ENCODE results near the gene STK11IP. TPM values are rescaled to one million over a fixed set of nuclear protein-coding genes. Genes with fewer than 3 reads are reported as not detected.

The STK11IP gene
- total and polyA plus RNA-seq, 10 of the 15 experiments (the other 5 are each of a cell fraction or from before 2014, with no cell fraction given) = 0.42 to 24.0 (median 11.4) TPM

DNA sequence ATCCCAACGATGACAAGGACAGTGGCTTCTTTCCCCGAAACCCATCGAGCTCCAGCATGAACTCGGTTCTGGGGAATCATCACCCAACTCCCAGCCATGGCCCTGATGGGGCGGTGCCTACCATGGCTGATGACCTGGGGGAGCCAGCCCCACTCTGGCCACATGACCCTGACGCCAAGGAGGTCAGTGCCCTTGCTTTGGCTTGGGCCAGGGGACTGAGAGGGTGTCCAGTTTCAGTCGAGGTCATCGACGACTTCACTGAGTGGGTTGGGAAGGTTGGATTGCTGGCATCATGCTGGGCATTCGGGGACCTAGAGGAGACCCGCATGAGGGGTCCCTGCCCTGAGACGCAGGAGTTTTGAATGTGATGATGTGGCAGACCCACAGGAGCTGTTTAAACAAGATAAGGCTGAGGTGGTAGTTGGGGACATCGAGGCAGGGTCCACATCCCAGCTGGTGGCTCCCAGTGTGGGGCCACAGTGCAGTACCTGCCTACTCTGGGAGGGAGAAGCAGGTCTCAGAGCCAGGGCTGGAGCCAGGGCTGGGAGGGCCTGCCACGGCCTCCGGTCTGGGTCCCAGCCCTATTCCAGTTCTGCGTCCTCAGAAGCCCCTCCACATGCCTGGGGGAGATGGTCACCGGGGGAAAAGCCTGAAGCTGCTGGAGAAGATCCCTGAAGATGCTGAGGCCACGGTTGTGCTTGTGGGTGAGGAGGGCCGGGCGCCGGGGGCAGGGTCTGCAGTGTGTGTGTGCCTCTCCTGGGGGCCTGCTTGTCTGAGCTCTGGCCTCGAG, 35.8 kb downstream of the STK11IP start:
- Histone ChIP-seq H3K4me3 (no peak overlapping the region), H3K27me3 (replicated peaks in 1 of 2; ENCODE audit: control insufficient read depth in 2 of 2, insufficient read depth in 2 of 2, low read length in 1 of 2) (no peaks in the 10 kb centered on the region; a peak in 3 of 4 replicates), H3K9me3 (replicated peaks; ENCODE audit: control insufficient read depth, insufficient read depth, low read length) (no peaks in the 10 kb centered on the region), H4K20me1 (ENCODE audit: control insufficient read depth, insufficient read depth) (no peaks in the 10 kb centered on the region), H3K36me3 (ENCODE audit: control insufficient read depth in 2 of 2, insufficient read depth in 2 of 2, low read length in 1 of 2) (no peaks in the 10 kb centered on the region), H3K4me2 (ENCODE audit: control insufficient read depth, insufficient read depth) (no peak overlapping the region), H2AFZ (ENCODE audit: control insufficient read depth, low read depth, low read length) (no peak overlapping the region), H3K9ac (ENCODE audit: control insufficient read depth, insufficient read depth, low read length) (no peak overlapping the region), H3K4me1 (ENCODE audit: control insufficient read depth, insufficient read depth, low read length) (no peaks in the 10 kb centered on the region), H3K27ac (ENCODE audit: control insufficient read depth, insufficient read depth) (no peak overlapping the region), H3K79me2 (ENCODE audit: control insufficient read depth, insufficient read depth, low read length) (no peaks in the 10 kb centered on the region)
- no TSS peak for BruUV-seq (replicated peaks)
- DNase-seq (ENCODE audit: low read depth, low spot score) (no peak), ATAC-seq (no peak), FAIRE-seq (no peak)
- SMC1A ChIA-PET (ENCODE audit: uncharacterized antibody, unreplicated experiment) = no interaction called here
- RAD21 ChIA-PET (ENCODE audit: unreplicated experiment) = no interaction called here
- TF ChIP-seq, protein P1, sequence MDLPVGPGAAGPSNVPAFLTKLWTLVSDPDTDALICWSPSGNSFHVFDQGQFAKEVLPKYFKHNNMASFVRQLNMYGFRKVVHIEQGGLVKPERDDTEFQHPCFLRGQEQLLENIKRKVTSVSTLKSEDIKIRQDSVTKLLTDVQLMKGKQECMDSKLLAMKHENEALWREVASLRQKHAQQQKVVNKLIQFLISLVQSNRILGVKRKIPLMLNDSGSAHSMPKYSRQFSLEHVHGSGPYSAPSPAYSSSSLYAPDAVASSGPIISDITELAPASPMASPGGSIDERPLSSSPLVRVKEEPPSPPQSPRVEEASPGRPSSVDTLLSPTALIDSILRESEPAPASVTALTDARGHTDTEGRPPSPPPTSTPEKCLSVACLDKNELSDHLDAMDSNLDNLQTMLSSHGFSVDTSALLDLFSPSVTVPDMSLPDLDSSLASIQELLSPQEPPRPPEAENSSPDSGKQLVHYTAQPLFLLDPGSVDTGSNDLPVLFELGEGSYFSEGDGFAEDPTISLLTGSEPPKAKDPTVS (IDR thresholded peaks at IDR 0.05; ENCODE audit: low read depth, low read length) = no peak
- intact Hi-C loops (cut with micrococcal nuclease; ENCODE audit: unreplicated experiment) = loop anchor here (10.0 kb wide), 1 partner anchor 159 kb away; no protein-coding TSS in a partner anchor
- POLR2A ChIA-PET = no interaction called here
- in situ Hi-C loops (cut with MboI) = no loop called here
- 22% methylated on average over 22 of the region's 22 CpGs for WGBS (ENCODE audit: insufficient coverage, insufficient replicate concordance, low lambda C conversion rate, missing lambda C conversion rate)
- CTCF ChIA-PET = interaction anchor here (2.5 kb wide), 1 partner anchor 8 kb away, joined by 9 read pairs; no protein-coding TSS in a partner anchor

DNA sequence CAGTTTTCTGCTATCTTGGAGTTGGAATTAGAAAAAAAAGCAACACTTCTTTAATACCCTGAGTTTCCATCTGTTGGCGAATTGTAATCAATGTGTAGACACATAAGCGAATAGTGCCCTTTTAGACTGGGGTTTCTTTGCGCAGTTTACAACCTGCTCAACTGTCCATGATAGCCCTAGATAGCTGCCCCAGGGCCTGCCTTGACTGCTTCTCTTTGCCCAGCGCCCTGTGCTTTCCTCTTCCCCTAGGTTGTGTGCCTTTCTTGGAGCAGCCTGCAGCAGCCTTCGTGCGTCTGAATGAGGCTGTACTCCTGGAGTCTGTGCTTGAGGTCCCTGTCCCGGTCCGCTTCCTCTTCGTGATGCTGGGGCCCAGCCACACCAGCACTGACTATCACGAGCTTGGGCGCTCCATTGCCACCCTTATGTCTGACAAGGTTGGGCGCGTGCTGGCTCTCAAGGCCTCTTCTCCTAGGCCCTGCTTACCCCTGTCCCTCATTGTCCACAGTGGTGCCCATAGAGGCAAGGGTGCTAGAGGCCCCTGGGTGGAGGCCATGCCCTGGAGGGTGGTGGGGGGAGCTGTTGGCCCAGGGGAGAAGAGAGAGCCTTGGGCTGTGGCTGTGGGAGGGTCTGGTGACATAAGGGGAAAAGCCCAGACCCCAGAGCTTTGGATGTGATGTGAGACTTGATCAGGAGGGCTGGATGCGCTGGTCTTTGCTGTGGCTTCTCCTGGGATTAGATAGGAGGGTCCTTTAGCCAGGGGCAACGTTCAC, 36.7 kb downstream of the STK11IP start:
- 40% methylated on average over 15 of the region's 15 CpGs for WGBS (ENCODE audit: insufficient coverage, insufficient replicate concordance, low lambda C conversion rate, missing lambda C conversion rate)
- FAIRE-seq (no peak), DNase-seq (ENCODE audit: low read depth, low spot score) (no peak), ATAC-seq (no peak)
- intact Hi-C loops (cut with micrococcal nuclease; ENCODE audit: unreplicated experiment) (loop anchor here (10.0 kb wide), 1 partner anchor 160 kb away; no protein-coding TSS in a partner anchor), in situ Hi-C loops (cut with MboI) (no loop called here)
- BruUV-seq (replicated peaks) = no TSS peak
- no peak overlapping the region for H2AFZ ChIP-seq (ENCODE audit: control insufficient read depth, low read depth, low read length)
- CTCF ChIA-PET = no interaction called here
- no peaks in the 10 kb centered on the region for H3K79me2 ChIP-seq (ENCODE audit: control insufficient read depth, insufficient read depth, low read length)
- no peak overlapping the region for H3K4me3 ChIP-seq
- H3K36me3 ChIP-seq (ENCODE audit: control insufficient read depth in 2 of 2, insufficient read depth in 2 of 2, low read length in 1 of 2) = no peaks in the 10 kb centered on the region
- H3K9ac ChIP-seq (ENCODE audit: control insufficient read depth, insufficient read depth, low read length) = no peak overlapping the region
- POLR2A ChIA-PET = no interaction called here
- RAD21 ChIA-PET (ENCODE audit: unreplicated experiment) = no interaction called here
- H3K27ac ChIP-seq (ENCODE audit: control insufficient read depth, insufficient read depth) = no peak overlapping the region
- no peak overlapping the region for H3K4me2 ChIP-seq (ENCODE audit: control insufficient read depth, insufficient read depth)
- no peaks in the 10 kb centered on the region for H3K4me1 ChIP-seq (ENCODE audit: control insufficient read depth, insufficient read depth, low read length)
- no peaks in the 10 kb centered on the region for H3K9me3 ChIP-seq (replicated peaks; ENCODE audit: control insufficient read depth, insufficient read depth, low read length)
- H4K20me1 ChIP-seq (ENCODE audit: control insufficient read depth, insufficient read depth) = no peaks in the 10 kb centered on the region
- SMC1A ChIA-PET (ENCODE audit: uncharacterized antibody, unreplicated experiment) = no interaction called here
- no peaks in the 10 kb centered on the region; a peak in 1 of 4 replicates for H3K27me3 ChIP-seq (replicated peaks in 1 of 2; ENCODE audit: control insufficient read depth in 2 of 2, insufficient read depth in 2 of 2, low read length in 1 of 2)
- TF ChIP-seq FOS (IDR thresholded peaks at IDR 0.05; ENCODE audit: borderline replicate concordance, extremely low read depth, insufficient read length) (no peak), JUND (IDR thresholded peaks at IDR 0.05; ENCODE audit: low read depth, low read length) (no peak), SUPT20H (IDR thresholded peaks at IDR 0.05; ENCODE audit: borderline replicate concordance, control insufficient read depth, low read depth, low read length) (no peak), LARP7 (IDR thresholded peaks at IDR 0.05) (no peak), EZH2 (IDR thresholded peaks at IDR 0.05; ENCODE audit: borderline replicate concordance, control insufficient read depth, low read depth, low read length) (no peak)
- TF ChIP-seq, protein P2, sequence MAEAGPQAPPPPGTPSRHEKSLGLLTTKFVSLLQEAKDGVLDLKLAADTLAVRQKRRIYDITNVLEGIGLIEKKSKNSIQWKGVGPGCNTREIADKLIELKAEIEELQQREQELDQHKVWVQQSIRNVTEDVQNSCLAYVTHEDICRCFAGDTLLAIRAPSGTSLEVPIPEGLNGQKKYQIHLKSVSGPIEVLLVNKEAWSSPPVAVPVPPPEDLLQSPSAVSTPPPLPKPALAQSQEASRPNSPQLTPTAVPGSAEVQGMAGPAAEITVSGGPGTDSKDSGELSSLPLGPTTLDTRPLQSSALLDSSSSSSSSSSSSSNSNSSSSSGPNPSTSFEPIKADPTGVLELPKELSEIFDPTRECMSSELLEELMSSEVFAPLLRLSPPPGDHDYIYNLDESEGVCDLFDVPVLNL (IDR thresholded peaks at IDR 0.05; ENCODE audit: low read depth, low read length) = no peak
- TF ChIP-seq, protein P3, sequence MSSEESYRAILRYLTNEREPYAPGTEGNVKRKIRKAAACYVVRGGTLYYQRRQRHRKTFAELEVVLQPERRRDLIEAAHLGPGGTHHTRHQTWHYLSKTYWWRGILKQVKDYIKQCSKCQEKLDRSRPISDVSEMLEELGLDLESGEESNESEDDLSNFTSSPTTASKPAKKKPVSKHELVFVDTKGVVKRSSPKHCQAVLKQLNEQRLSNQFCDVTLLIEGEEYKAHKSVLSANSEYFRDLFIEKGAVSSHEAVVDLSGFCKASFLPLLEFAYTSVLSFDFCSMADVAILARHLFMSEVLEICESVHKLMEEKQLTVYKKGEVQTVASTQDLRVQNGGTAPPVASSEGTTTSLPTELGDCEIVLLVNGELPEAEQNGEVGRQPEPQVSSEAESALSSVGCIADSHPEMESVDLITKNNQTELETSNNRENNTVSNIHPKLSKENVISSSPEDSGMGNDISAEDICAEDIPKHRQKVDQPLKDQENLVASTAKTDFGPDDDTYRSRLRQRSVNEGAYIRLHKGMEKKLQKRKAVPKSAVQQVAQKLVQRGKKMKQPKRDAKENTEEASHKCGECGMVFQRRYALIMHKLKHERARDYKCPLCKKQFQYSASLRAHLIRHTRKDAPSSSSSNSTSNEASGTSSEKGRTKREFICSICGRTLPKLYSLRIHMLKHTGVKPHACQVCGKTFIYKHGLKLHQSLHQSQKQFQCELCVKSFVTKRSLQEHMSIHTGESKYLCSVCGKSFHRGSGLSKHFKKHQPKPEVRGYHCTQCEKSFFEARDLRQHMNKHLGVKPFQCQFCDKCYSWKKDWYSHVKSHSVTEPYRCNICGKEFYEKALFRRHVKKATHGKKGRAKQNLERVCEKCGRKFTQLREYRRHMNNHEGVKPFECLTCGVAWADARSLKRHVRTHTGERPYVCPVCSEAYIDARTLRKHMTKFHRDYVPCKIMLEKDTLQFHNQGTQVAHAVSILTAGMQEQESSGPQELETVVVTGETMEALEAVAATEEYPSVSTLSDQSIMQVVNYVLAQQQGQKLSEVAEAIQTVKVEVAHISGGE (CRISPR knock-in tag; IDR thresholded peaks at IDR 0.05) = no peak
